Mononuclear cell (primary cell): ENCODE results near the gene ULBP2. TPM values are rescaled to one million over a fixed set of nuclear protein-coding genes. Genes with fewer than 3 reads are reported as not detected.

ENCODE experiments used
- total RNA-seq: library from RNA; depleted of rRNA; stranded (reverse); fragments of >200 nt; gene quantifications from one replicate; pipeline ENCODE4 v1.2.3, GENCODE V29; 2012

The ULBP2 gene
- total RNA-seq, 1 donor, result 0.94 TPM

Other genes with a start within 250 kb of the ULBP2 start
- gene LATS1, start 223.9 kb upstream of the ULBP2 start, total RNA-seq, result 32.2 TPM
- gene NUP43, start 195.5 kb upstream of the ULBP2 start, total RNA-seq, result 12.6 TPM
- 34.6 TPM for gene PCMT1, start 192.3 kb upstream of the ULBP2 start, total RNA-seq
- gene LRP11, start 77.7 kb upstream of the ULBP2 start, total RNA-seq, result 0.21 TPM
- not detected for gene RAET1E, start 43.9 kb upstream of the ULBP2 start, total RNA-seq
- gene RAET1G, start 18.9 kb upstream of the ULBP2 start, total RNA-seq, result not detected
- 0.10 TPM for gene ULBP1, start 21.9 kb downstream of the ULBP2 start, total RNA-seq
- 0.10 TPM for gene RAET1L, start 83.5 kb downstream of the ULBP2 start, total RNA-seq
- gene ULBP3, start 127.1 kb downstream of the ULBP2 start, total RNA-seq, result 0.84 TPM
- gene PPP1R14C, start 201.0 kb downstream of the ULBP2 start, total RNA-seq, result 0.21 TPM